IPS-NIHi11 (cell line): ENCODE data around the gene MSN.
"Not testable (repeated sequence)": the region's sequence is repeated elsewhere in the genome, so short reads cannot be mapped to it uniquely, and the experiment has no call there.

Source experiments
- DNase-seq: peaks from one replicate; pipeline ENCODE4 v3.0.0; 2012; ENCODE audit warnings: mixed read lengths, low spot score

MSN gene

DNA sequence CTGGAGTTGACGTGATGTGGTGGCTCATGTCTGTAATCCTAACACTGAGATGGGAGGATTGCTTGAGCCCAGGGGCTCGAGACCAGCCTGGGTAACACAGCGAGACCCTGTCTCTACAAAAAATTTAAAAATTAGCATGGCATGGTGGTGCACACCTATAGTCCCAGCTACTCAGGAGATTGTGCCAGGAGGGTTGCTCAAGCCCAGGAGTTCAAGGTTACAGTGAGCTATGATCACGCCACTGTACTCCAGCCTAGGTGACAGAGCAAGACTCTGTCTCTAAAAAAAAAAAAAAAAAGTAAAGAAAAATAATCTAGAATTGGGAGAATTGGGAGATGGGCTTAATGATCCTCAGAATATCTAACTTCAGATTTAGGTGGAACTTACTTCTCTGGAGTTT, 51.1 kb downstream of the MSN start:
- no peak for DNase-seq

DNA sequence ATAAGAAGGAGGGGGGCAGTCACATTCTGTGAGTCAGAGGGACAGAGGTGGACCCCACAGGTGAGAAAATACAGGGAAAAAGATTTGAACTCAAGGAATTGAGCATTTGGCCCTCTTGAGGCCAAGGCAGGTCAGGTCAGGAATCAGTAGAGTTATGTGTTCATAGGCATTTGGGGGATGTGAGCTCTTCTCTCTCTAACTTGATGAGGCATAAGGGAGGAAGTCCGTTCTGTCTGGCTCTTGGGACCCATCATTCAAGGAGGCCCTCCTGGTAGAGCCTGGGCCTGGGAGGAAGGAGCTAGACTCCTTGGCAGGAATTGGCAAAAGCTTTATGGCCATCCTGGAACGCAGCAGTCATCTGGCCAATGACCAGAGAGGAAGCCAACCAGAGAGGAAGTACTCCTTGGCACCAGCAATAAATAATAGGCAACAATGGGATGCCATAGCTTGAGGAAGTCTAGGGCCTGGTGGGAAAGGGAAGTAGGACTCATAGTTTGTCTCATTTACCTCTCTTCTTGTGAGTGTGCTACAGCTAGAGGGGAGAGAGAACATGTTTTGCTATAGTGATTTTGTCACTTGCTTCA, 53.0 kb downstream of the MSN start:
- no peak for DNase-seq

DNA sequence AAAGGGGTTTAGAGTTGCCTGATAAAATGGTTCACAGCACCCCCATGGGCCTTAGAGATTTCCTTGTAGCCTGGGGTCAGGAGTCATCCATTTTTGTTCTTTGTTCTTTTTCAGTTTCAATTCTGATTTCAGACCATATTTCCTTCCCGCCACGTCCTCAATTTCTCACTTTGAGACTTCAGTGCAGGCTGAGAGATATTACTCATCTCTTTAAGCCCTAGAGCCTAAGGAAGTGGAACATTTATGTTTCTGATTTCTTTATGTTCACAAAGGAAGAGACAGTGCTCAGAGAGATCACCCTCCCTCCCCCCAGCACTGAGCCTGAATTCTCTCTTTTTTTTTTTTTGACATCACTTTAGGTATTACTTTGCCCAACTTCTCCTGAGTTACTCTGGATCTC, 56.3 kb downstream of the MSN start:
- no peak for DNase-seq

DNA sequence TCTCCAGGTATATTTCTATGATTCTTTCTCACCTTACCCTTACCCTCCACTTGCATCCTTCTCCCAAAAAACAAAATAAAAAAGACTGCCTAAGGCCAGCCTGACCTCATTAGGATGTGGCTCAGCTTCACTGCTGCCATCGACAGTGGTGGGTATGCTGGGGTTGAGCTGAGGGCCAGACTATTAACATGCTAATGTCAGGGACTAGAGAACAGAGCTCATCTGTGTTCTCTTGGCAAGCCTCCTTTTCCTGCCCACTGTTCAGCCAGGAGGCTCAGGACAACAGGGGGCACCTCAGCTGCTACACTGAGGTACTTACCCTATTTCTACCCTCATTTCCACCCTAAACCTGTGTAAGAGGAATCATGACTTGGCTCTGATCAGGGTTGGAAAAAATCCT, 59.3 kb downstream of the MSN start:
- peak; percentile 26 for DNase-seq

DNA sequence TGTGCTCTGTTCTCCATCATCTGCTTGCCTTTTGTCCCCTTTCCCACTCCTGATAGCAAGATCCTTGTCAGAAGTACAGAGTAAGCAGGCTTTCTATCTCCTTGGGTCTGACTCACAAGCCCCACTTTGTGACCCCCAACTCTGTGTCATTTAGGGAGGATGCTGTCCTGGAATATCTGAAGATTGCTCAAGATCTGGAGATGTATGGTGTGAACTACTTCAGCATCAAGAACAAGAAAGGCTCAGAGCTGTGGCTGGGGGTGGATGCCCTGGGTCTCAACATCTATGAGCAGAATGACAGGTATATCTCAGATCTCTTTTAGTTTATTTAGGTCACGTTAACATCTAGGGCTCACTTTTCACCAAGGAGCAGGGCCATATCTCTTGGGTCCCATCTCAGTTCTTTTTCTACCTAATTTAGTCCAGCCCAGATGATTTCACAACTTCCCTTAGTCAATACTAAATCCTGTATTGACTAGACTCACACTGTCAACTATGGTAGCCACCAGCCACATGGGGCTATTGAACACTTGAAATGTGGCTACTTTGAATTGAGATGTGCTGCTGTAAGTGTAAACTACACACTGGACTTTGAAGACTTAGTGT, 64.3 kb downstream of the MSN start:
- DNase-seq: no peak

DNA sequence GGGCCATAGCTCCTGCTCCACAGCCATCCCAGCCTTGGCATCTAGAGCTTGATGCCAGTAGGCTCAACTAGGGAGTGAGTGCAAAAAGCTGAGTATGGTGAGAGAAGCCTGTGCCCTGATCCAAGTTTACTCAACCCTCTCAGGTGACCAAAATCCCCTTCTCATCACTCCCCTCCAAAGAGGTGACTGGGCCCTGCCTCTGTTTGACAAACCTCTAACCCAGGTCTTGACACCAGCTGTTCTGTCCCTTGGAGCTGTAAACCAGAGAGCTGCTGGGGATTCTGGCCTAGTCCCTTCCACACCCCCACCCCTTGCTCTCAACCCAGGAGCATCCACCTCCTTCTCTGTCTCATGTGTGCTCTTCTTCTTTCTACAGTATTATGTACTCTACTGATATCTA, 73.5 kb downstream of the MSN start:
- no peak for DNase-seq

DNA sequence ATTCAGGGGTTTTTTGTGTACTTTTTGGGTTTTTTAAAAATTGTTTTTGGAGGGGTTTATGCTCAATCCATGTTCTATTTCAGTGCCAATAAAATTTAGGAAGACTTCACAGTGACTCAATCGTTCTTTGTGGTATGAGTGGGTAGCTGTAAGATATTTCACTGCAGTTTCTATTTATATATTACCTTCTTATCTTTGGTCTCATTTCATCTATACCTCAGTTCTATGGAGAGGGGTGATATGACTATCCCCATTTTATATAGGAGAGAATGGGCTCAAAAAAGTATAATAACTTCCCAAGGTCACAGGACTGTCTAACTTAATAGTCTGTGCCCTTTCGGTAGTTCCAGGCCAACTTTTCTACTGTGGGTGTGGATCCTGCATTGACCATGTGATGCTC, 74.4 kb downstream of the MSN start:
- DNase-seq: no peak

DNA sequence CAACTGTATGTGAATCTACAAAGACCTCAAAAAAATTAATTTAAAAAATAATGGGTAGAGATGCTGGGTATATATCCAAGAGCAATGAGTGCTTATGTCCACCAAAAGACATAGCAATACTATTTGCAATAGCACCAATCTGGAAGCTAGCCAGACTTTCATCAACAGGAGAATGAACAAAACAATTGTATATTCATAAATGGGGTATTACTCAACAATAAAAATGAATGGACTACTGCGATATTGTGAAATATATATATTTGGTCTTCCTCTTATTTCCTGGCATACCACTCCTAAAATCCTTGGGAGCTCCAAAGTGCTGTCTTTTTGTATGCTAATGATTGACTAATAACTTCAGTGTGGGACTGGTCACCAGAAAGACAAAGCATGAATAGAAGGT, 77.5 kb downstream of the MSN start:
- no peak for DNase-seq

DNA sequence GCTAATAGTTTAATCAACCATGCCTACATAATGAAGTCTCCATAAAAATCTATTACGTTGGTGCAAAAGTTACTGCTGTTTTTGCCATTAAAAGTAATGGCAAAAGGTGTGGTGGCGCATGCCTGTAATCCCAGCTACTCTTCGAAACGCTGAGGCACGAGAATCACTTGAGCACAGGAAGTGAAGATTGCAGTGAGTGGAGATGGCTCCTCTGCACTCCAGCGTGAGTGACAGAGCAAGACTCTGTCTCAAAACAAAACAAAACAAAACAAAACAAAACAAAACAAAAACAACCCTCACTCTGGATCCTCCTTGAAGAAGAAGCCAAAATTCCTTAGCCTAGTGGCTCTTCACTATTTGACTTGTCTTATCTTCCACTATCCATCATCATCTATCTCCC, 78.0 kb downstream of the MSN start:
- DNase-seq: no peak

DNA sequence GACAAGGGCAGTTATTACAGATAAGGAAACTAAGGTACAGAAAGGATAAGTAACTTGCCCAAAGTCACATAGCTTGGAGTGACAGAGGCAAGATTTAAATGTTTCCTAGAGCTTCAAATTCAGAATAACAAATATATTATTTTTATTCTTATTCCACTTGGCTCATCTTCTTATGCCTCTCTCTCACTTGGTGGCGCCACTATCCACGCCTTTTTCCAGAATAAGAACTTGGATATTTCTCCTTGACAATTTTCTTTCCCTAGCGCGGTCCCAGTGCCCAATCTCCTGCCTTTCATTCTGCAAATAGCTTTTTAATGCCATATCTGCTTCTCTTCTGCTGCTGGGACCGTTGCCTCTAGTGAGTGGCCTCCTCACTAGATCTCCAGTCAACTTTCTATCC, 78.5 kb downstream of the MSN start:
- DNase-seq: peak; percentile 7

DNA sequence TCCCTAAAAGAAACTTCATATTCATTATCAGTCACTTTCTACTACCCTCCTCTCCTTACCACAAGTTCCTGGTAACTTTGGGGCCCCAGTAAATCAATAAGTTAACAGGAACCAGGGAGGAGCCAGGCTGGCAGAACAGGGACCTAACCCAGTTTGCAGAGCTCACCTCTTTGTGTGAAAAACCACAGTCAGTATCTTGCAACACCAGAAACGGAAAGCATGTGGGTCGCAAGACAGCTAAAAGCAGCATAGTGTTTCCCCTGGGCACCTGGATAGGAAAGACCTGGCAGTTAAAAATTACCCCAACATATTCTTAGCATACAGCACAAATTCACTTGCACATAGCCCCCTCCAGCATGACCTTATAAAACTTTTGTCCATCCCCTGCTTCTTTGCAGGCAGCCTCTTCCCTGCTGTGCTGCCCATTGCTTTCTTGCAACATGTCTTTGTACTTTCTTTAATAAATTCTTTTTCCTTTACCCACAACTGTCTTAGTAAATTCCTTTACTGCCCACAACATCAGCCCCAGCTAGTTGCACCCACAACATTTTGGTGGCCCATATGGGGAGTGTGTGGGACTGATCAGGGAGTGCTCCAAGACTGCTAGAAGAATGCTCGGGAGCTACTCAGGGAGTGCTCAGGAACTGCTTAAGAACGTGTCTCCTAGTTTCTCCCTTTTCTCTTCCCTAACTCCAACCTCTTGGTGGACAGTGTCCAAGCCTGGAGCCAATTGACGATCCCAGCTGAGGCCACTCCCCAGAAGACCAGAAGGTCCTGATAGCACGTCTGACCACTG, 83.4 kb downstream of the MSN start:
- no peak for DNase-seq

DNA sequence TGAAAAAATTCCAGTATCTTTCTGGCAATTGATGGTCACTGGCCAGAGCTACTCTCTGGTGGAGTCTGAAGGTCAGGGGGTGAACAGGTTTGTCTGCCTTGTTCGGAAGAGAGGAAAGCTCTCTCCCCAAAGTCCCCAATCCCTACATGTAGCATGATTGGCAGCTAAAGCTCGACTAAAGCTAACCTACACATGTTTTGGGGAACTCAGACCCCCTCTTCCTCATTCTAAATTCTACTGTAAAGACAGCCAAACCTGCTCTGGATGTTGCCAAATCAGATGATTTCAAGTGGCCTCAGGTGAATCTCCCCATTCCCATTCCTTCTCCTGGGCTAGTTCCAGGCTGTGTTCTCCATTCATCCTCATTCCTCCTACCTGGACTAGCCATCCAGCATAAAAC, 84.1 kb downstream of the MSN start:
- no peak for DNase-seq

DNA sequence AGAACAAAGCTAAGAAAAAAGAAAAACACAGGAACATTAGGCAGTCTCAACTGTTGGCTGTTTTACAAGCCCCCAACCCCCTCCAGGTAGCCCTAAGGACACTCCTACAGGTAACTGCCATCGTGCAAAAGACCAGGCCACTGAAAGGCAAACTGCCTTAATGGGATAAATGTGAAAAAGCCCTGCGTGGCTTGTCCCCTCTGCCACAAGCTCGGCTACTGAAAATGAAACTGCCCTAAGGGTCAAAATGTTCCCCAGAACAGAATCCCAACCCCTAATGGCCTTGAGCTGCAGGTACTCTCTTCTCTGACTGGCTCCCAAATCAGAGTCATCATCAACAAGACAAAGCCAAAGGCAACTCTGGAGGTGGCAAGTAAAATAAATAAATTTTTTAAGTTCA, 84.8 kb downstream of the MSN start:
- no peak for DNase-seq

DNA sequence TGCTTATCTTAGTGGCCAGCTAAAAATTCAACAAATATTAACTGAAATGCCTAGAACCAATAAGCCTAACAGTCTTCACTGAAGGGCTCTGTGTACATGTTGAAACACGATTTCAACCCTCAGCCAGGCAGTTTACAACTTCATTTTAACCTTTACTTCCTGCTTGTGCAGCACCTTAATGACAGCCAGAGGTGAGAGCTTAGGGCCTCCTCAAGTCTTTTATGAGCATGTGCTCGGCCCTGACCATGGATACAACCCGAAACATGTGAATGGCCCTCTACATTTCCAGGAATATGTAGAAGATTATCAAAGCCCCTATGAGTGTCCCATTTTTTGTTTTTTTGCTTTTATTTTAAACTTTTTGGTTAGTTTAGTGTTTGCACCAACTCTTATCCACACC, 88.3 kb downstream of the MSN start:
- no peak for DNase-seq

DNA sequence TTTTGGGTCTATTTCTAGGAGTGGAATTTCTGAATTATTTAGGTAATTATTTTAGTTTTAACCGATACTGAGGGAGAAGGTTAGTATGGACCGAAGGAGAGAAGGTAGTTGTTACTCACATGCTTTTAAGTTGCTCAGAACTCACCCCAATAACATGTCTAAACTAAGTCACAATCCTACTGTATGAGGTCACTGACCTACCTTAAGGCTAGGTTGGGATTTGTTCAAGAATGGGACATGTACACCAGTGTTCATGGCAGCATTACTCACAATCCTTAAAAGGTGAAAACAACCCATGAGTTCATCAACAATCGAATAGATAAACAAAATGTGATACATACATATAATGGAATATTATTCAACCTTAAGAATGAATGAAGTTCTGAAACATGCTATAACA, 90.5 kb downstream of the MSN start:
- DNase-seq: no peak

DNA sequence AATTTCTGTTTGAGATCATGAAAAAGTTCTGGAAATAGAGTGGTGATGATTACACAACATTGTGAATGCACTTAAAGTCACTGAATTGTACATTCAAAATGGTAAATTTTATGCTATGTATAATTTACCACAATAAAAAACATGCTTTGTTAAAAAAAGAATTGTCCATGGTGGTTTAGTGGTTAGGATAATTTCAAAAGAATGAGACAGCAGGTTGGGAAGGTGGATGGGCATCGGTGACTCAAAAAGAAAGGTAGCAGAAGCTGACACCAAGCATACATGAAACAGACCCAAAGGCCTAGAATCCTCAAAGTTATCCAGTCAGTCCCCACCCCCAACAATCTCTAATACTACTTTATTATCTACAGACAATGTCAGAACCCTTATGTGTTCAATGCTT, 91.1 kb downstream of the MSN start:
- no peak for DNase-seq

DNA sequence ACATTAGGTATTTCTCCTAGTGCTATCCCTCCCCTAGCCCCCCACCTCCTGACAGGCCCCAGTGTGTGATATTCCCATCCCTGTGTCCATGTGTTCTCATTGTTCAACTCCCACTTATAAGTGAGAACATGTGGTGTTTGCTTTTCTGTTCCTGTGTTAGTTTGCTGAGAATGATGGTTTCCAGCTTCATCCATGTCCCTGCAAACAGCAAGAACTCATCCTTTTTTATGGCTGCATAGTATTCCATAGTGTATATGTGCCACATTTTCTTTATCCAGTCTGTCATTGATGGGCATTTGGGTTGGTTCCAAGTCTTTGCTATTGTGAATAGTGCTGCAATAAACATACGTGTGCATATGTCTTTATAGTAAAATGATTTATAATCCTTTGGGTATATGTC, 92.1 kb downstream of the MSN start:
- DNase-seq: not testable (repeated sequence)

DNA sequence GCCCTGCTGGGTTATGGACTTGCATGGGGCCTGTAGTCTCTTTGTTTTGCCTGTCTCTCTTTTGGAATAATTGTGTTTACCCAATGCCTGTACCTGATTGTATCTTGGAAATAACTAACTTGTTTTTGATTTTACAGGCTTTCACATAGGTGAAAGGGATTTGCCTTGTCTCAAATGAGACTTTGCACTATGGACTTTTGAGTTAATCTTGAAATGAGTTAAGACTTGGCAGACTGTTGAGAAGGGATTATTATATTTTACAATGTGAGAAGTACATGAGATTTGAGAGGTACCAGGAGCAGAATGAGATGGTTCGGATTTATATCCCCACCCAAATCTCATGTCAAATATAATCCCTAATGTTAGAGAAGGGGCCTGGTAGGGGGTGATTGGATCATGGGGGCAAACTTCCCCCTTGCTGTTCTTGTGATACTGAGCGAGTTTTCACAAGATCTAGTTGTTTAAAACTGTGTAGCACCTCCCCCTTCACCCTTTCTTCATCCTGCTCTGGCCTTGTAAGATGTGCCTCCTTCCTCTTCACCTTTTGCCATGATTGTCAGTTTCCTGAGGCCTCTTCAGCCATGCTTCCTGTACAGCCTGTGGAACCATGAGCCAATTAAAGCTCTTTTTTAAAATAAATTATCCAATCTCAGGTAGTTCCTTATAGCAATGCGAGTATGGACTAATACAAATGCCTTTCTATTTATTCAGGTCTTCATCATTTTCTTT, 102.3 kb downstream of the MSN start:
- no peak for DNase-seq

DNA sequence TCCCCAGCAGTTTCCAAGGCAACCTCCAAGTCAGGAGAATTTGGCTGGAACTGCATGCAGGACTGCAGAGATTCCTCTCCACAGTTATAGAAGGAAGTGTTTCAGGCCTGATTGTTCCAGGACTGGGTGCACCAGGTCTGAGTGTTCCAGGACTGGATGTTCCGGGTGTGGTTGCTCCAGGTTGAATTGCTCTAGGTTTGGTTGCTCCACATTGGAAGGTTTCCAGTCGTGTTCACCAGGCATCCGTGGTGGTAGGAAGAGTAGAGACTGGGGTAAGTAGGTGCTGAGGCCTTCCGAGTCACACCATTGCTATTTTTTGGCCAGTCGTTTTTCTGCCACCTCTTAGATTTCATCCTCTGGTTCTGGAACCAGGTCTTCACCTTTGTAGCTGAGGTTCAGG, 105.4 kb downstream of the MSN start:
- no peak for DNase-seq

DNA sequence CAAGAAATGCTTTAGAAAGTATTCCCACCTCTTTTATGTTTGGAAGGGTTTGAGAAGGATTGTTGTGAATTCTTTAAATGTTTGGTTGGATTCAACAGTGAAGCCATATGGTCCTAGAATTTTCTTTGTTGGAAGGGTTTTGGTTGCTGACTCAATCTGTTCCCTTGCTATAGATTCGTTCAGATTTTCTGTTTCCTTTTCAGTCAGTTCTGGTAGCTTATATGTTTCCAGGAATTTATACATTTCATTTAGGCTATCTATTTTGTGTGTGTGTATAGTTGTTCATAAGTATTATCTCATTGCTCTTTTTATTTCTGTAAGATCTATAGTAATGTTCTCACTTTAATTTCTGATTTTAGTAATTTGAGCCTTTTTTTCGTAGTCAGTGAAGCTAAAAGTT, 114.4 kb downstream of the MSN start:
- no peak for DNase-seq

DNA sequence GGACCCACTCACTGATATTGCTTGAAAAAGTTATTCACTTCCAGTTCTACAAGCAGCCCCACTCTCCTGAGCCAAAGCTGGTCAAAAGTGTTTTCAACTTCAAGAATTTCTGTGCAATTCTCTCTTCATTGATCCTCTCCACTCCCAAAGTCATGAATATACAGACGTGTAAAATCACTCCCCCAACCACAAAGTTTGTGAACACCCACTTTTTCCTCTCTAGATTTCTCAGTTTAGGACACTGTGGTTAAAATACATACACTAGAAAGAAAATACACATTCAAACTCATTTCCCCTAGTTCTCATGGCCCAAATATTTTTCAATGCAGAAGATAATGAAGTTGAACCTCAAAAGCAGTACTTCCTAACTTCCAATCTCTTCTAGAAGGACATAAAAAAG, 116.3 kb downstream of the MSN start:
- no peak for DNase-seq
